Measurements from ENCODE around the gene SLCO3A1.

GRCh38 chr15:92078270-92078669, 224.8 kb downstream of the SLCO3A1 start:
- TF ChIP-seq CTCF (IDR thresholded peaks at IDR 0.05) (no peak), POLR2A (IDR thresholded peaks at IDR 0.05) (no peak)
